Measurements from ENCODE around the gene PPP3CA. TPM values are rescaled to one million over a fixed set of nuclear protein-coding genes. Genes with fewer than 3 reads are reported as not detected.

PPP3CA gene
- total RNA-seq, 1 experiment from 2014 or later = 133 TPM

DNA sequence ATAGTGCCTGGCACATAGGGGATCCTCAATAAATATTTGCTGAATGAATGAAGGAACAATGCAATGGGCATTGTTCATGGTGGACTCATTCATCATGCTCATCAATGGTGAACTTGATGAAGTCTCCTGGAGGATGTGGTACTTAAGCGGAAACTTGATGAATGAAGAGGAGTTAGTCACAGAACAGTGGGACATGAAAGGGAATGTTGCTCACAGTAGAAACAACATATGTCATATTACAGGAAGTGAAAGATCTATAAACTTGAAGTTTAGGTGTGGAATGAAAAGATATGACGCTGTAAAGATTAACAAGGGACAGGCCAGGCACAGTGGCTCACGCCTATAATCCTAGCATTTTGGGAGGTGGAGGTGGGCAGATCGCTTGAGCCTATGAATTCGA is 224.1 kb downstream of the PPP3CA start (continued):
- TF ChIP-seq, protein P1, sequence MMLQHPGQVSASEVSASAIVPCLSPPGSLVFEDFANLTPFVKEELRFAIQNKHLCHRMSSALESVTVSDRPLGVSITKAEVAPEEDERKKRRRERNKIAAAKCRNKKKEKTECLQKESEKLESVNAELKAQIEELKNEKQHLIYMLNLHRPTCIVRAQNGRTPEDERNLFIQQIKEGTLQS (IDR thresholded peaks at IDR 0.05) = peak; percentile 66; the same call in 1 of the 2 replicates
- TF ChIP-seq ZFX (IDR thresholded peaks at IDR 0.05) (no peak), EGR1 (IDR thresholded peaks at IDR 0.05; ENCODE audit: low read depth) (0 out of 2 replicates have a peak, but pooled peaks have one; percentile 2)

DNA sequence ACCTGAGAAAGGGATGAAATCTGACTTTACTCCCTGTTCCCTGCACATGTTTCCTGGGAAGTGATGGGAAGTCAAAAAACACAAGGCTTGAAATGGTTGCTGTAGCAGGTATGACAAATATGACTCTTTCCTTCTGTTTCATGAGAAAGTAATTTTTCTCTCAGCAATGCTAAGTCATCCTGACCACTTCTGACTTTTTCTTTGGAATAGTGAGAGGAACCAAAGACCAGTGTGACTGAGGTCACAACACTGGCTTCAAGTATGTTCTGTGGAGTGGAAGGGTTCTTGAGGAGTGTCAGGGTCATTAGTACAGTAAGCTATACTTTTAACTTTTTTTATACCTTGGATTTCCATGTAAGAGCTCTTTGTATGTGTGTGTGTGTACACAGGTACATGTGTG is 225.3 kb downstream of the PPP3CA start:
- no peaks in the 10 kb centered on the region for H3K36me3 ChIP-seq (ENCODE audit: control insufficient read depth in 1 of 2, insufficient read depth in 2 of 2, low read length in 2 of 2)
- BruUV-seq (replicated peaks) = no TSS peak
- no peaks in the 10 kb centered on the region for H3K9me3 ChIP-seq (ENCODE audit: control insufficient read depth in 1 of 2, insufficient read depth in 1 of 2, low read depth in 1 of 2, low read length in 2 of 2)
- peak overlapping the region; percentile 96 for H3K27ac ChIP-seq (ENCODE audit: low read depth, low read length)
- H3K4me1 ChIP-seq (ENCODE audit: control insufficient read depth in 1 of 2, insufficient read depth in 2 of 2, low read length in 2 of 2) = peaks cover 83 to 96% of the 10 kb centered on the region in 2 experiments
- TF ChIP-seq EGR1 (IDR thresholded peaks at IDR 0.05; ENCODE audit: low read depth) (no peak), FOSL1 (IDR thresholded peaks at IDR 0.05; ENCODE audit: low read depth) (no peak), POLR2A (IDR thresholded peaks at IDR 0.05; ENCODE audit: borderline replicate concordance, extremely low read depth, insufficient read depth, insufficient read length) (no peak), SIN3A (IDR thresholded peaks at IDR 0.05; ENCODE audit: low read depth) (no peak), TCF7L2 (IDR thresholded peaks at IDR 0.05; ENCODE audit: borderline replicate concordance, extremely low read depth, insufficient read depth, insufficient read length) (no peak), SP1 (IDR thresholded peaks at IDR 0.05; ENCODE audit: low read depth) (0 out of 2 replicates have a peak, but pooled peaks have one; percentile 7)
- TF ChIP-seq, protein P2, sequence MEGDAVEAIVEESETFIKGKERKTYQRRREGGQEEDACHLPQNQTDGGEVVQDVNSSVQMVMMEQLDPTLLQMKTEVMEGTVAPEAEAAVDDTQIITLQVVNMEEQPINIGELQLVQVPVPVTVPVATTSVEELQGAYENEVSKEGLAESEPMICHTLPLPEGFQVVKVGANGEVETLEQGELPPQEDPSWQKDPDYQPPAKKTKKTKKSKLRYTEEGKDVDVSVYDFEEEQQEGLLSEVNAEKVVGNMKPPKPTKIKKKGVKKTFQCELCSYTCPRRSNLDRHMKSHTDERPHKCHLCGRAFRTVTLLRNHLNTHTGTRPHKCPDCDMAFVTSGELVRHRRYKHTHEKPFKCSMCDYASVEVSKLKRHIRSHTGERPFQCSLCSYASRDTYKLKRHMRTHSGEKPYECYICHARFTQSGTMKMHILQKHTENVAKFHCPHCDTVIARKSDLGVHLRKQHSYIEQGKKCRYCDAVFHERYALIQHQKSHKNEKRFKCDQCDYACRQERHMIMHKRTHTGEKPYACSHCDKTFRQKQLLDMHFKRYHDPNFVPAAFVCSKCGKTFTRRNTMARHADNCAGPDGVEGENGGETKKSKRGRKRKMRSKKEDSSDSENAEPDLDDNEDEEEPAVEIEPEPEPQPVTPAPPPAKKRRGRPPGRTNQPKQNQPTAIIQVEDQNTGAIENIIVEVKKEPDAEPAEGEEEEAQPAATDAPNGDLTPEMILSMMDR (IDR thresholded peaks at IDR 0.05 in 2 of 3, conservative IDR thresholded peaks at IDR 0.05 in 1 of 3; ENCODE audit: borderline replicate concordance in 1 of 3, insufficient read depth in 1 of 3, low read depth in 2 of 3, low read length in 2 of 3) = no peak
- H3K79me2 ChIP-seq (ENCODE audit: insufficient read depth, low read length) = peaks cover 93% of the 10 kb centered on the region
- peak overlapping the region; percentile 41 for H3K9ac ChIP-seq (ENCODE audit: low read length)
- intact Hi-C loops (cut with micrococcal nuclease) = no loop called here
- no peaks in the 10 kb centered on the region for H4K20me1 ChIP-seq (ENCODE audit: insufficient read depth)
- H3K4me2 ChIP-seq (ENCODE audit: low read length) = peak overlapping the region; percentile 12
- ChIA-PET POLR2A (interaction anchor here (1.1 kb wide), 1 partner anchor 18 kb away, joined by 7 read pairs; no protein-coding TSS in a partner anchor), CTCF (no interaction called here), RAD21 (ENCODE audit: low non-redundant PET in 1 of 2, low total read pairs in 2 of 2, uncharacterized antibody in 2 of 2, unreplicated experiment in 2 of 2) (no interaction called here)
- H3K27me3 ChIP-seq (ENCODE audit: insufficient read depth, low read length) = no peaks in the 10 kb centered on the region
- H3K9me2 ChIP-seq (ENCODE audit: insufficient read depth) = no peaks in the 10 kb centered on the region
- no peak overlapping the region for H2AFZ ChIP-seq (ENCODE audit: low read depth, low read length, poor library complexity, severe bottlenecking)
- ATAC-seq = no peak
- H3K4me3 ChIP-seq (replicated peaks in 1 of 2; ENCODE audit: low read depth in 1 of 2, low read length in 2 of 2) = no peak overlapping the region
- no peak for DNase-seq (ENCODE audit: low read depth, low spot score)

Measured in HCT116 (cell line).